Parathyroid adenoma (tissue), 2 donors: ENCODE results near the gene LRRTM3.

Experiments used
- H2AFZ ChIP-seq: fragments of 300-600 bp; sonication (generic); one replicate; pipeline ENCODE4 v1.7.0; 2017; ENCODE audit warnings: antibody characterized with exemption, mild to moderate bottlenecking
- H3K27ac ChIP-seq: fragments of 300-600 bp; sonication (generic); one replicate; pipeline ENCODE4 v1.7.0; 2017
- H3K27me3 ChIP-seq: fragments of 300-600 bp; sonication (generic); one replicate; pipeline ENCODE4 v1.7.0; 2017; ENCODE audit warnings: low read length; ENCODE audit not compliant: control insufficient read depth, insufficient read depth
- H3K36me3 ChIP-seq: fragments of 300-600 bp; sonication (generic); one replicate; pipeline ENCODE4 v1.7.0; 2017; ENCODE audit warnings: low read length; ENCODE audit not compliant: control insufficient read depth, insufficient read depth
- H3K4me1 ChIP-seq: fragments of 300-600 bp; sonication (generic); one replicate; pipeline ENCODE4 v1.7.0; 2017; ENCODE audit warnings: control low read depth
- H3K4me2 ChIP-seq: fragments of 300-600 bp; sonication (generic); one replicate; pipeline ENCODE4 v1.7.0; 2017; ENCODE audit warnings: low read length
- H3K4me3 ChIP-seq: fragments of 300-600 bp; sonication (generic); one replicate; pipeline ENCODE4 v1.7.0; 2017; ENCODE audit warnings: low read depth, low read length
- H3K79me2 ChIP-seq: fragments of 300-600 bp; sonication (generic); one replicate; pipeline ENCODE4 v1.7.0; 2017; ENCODE audit warnings: control low read depth
- H3K9ac ChIP-seq: fragments of 300-600 bp; sonication (generic); one replicate; pipeline ENCODE4 v1.7.0; 2017; ENCODE audit warnings: mild to moderate bottlenecking
- H3K9me3 ChIP-seq: fragments of 300-600 bp; sonication (generic); one replicate; pipeline ENCODE4 v1.7.0; 2017; ENCODE audit warnings: low read length; ENCODE audit not compliant: control insufficient read depth
- TF ChIP-seq, protein P1 (sequence below): fragments of 300-600 bp; sonication (generic); IDR thresholded peaks from one replicate; pipeline ENCODE4 v1.7.0; 2017; ENCODE audit warnings: antibody characterized with exemption, mild to moderate bottlenecking
- donor health status: primary hyperparathyroidism.

Gene LRRTM3

DNA sequence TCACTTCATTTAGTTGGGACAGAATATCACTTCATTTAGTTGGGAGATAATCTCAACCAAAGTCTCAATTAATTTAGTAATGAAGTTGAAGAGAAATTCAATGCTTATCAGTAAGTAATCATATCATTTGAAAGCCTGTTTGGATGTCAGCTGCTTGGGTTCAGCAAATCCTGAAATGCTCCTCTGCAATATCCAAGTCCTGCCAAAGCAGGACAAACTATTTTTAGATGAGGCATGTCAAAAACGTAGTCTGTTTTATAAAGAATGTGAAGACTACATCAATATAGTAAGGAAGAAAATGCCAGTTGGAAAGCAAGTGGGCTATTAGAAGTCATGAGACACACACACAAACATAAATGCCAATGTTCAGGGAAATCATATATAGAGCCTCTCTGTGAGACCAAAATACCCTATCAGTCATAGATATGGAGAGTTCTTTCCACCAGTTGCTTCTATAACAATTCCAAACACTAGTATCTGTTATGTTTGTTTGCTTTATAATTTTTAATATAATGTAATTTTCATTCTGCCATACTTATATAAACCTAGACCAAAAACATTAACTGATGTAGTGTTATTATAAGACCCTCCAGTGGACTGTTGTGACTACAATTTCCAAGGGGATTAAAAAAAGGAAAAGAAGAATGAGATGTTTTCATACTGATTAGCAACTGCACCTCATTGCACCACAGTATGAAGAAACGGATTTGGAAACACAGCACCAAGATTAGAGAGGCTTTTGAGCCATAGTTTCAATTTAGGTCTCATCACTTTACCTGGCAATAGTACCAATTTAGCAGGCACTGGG lies 160.7 kb downstream of the LRRTM3 start:
- TF ChIP-seq, protein P1, sequence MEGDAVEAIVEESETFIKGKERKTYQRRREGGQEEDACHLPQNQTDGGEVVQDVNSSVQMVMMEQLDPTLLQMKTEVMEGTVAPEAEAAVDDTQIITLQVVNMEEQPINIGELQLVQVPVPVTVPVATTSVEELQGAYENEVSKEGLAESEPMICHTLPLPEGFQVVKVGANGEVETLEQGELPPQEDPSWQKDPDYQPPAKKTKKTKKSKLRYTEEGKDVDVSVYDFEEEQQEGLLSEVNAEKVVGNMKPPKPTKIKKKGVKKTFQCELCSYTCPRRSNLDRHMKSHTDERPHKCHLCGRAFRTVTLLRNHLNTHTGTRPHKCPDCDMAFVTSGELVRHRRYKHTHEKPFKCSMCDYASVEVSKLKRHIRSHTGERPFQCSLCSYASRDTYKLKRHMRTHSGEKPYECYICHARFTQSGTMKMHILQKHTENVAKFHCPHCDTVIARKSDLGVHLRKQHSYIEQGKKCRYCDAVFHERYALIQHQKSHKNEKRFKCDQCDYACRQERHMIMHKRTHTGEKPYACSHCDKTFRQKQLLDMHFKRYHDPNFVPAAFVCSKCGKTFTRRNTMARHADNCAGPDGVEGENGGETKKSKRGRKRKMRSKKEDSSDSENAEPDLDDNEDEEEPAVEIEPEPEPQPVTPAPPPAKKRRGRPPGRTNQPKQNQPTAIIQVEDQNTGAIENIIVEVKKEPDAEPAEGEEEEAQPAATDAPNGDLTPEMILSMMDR = no peak
- H3K27me3 ChIP-seq = no peaks in the 10 kb centered on the region
- no peak overlapping the region for H3K4me2 ChIP-seq

DNA sequence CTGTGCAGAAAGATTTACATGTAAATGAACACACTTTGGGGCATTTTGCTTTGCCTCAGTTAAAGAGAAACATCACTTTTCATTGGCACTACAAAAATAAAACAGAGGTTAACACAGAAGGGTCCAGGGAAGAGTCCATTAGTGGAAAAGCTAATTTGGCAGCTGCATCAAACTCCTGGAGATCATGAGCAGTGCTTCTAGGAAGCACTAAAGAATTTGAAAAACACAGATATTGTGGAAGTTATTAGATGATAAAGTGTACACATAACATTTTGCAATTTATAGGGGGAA lies 161.2 kb downstream of the LRRTM3 start:
- H3K36me3 ChIP-seq = no peaks in the 10 kb centered on the region
- H3K79me2 ChIP-seq = no peaks in the 10 kb centered on the region
- H3K27ac ChIP-seq = no peak overlapping the region
- H3K4me2 ChIP-seq = no peak overlapping the region
- H2AFZ ChIP-seq = no peak overlapping the region
- TF ChIP-seq, protein P1 = no peak
- H3K9me3 ChIP-seq = no peaks in the 10 kb centered on the region
- H3K4me1 ChIP-seq = no peaks in the 10 kb centered on the region
- no peaks in the 10 kb centered on the region for H3K27me3 ChIP-seq
- H3K9ac ChIP-seq = no peak overlapping the region
- H3K4me3 ChIP-seq = no peak overlapping the region

More for the DNA sequence above, 160.7 kb downstream of the LRRTM3 start:
- Histone ChIP-seq H3K79me2 (no peaks in the 10 kb centered on the region), H3K4me1 (no peaks in the 10 kb centered on the region), H3K27ac (no peak overlapping the region), H3K36me3 (no peaks in the 10 kb centered on the region), H2AFZ (no peak overlapping the region), H3K4me3 (no peak overlapping the region), H3K9ac (no peak overlapping the region), H3K9me3 (no peaks in the 10 kb centered on the region)

DNA sequence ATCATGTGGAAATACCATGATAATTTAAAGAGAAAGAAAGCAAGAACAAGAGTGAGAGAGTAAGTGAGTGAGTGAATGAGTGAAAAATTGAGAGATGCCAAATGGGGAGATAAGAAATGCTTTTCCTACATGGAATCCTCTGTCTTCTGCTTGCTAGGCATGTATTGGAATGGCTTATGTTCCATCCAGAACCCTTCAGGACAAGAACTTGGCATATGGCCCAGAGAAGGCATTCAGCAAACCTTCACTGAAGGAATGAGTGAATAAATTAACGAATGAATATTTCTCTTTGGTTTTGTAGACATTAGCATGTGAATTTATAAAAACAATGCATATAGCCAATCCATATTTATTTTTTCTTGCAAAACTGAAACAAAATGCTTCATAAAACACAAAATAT lies 162.2 kb downstream of the LRRTM3 start:
- Histone ChIP-seq H3K27ac (no peak overlapping the region), H3K79me2 (no peaks in the 10 kb centered on the region), H3K9ac (no peak overlapping the region), H3K27me3 (no peaks in the 10 kb centered on the region), H3K9me3 (no peaks in the 10 kb centered on the region), H3K4me3 (no peak overlapping the region), H3K4me2 (no peak overlapping the region), H3K36me3 (no peaks in the 10 kb centered on the region), H3K4me1 (no peaks in the 10 kb centered on the region), H2AFZ (no peak overlapping the region)
- TF ChIP-seq, protein P1 = no peak

GRCh38 chr10:67095531-67095930 lies 169.7 kb downstream of the LRRTM3 start:
- Histone ChIP-seq H3K79me2 (no peaks in the 10 kb centered on the region), H2AFZ (no peak overlapping the region), H3K27me3 (no peaks in the 10 kb centered on the region), H3K9me3 (no peaks in the 10 kb centered on the region), H3K4me3 (no peak overlapping the region), H3K4me1 (no peaks in the 10 kb centered on the region), H3K36me3 (no peaks in the 10 kb centered on the region), H3K9ac (no peak overlapping the region), H3K4me2 (no peak overlapping the region), H3K27ac (no peak overlapping the region)
- TF ChIP-seq, protein P1 = no peak

- Histone ChIP-seq H3K36me3 (no peaks in the 10 kb centered on the region), H3K4me2 (no peak overlapping the region), H3K79me2 (no peaks in the 10 kb centered on the region), H3K4me1 (no peaks in the 10 kb centered on the region), H3K9ac (no peak overlapping the region), H2AFZ (no peak overlapping the region), H3K27me3 (no peaks in the 10 kb centered on the region), H3K4me3 (no peak overlapping the region), H3K27ac (no peak overlapping the region), H3K9me3 (no peaks in the 10 kb centered on the region)
- TF ChIP-seq, protein P1 = no peak
Measured at GRCh38 chr10:67098461-67098860, 172.6 kb downstream of the LRRTM3 start.
